HG02678 (cell line): ENCODE measurements around the gene SFMBT2.
"Not testable (repeated sequence)": the region's sequence is repeated elsewhere in the genome, so short reads cannot be mapped to it uniquely, and the experiment has no call there.

Experiments used
- ATAC-seq: cut with Tn5 transposase; IDR thresholded peaks from one replicate; pipeline ENCODE4 v1.9.1; 2021; ENCODE audit warnings: mild to moderate bottlenecking, moderate library complexity; ENCODE audit not compliant: unreplicated experiment

The SFMBT2 gene

DNA sequence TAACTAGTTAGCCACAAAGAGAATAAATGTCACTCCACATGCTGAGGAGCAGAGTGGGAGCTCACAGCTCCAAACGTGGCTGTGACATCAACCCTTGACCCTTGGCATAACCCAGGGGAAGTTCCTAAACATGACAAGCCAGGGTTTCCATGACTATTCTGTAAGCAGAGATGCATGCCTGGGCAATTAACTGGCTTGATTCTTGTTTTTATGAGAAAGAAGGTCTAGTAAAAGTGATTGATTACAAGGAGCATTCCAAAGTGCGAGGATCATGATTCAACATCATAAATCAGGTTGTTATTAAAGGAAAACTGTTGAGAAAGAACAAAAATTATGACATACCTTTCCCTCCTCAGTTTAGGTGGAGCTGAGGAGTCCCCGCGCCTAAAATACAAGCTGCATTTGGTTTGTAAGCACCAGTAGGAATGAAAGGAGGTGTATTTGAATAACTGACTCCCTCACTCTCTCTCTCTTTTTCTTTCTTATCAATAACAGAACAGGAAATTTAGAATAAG, 108.4 kb downstream of the SFMBT2 start:
- no peak for ATAC-seq

GRCh38 chr10:7301006-7301778, 109.6 kb downstream of the SFMBT2 start:
- no peak for ATAC-seq

DNA sequence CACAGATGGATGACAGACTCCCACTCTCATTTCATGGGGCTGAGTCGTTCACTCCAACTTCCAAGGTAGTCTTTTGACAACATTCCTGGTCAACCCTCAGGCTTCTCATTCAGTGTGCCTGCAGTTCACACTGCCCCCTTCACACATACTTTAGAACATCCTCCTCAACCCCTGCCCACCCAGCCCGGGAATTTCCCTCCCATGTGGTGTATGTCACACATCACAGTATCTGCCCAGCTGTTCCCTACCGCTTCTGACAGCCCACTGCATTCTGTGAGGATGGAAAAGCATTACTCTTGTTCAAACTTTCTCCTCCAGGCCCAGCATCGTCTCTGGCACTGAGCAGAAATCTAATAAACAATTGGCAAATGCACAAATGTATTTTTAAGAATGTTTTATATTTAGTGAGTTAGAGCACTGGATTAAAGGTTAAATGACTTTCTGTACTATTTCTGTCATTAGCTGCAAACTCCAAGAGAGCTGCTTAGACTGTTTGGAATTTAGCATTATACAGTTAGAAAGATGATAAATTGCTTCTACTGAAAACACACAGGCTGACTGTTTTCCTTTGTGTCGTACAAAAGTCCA, 110.4 kb downstream of the SFMBT2 start:
- ATAC-seq: no peak

DNA sequence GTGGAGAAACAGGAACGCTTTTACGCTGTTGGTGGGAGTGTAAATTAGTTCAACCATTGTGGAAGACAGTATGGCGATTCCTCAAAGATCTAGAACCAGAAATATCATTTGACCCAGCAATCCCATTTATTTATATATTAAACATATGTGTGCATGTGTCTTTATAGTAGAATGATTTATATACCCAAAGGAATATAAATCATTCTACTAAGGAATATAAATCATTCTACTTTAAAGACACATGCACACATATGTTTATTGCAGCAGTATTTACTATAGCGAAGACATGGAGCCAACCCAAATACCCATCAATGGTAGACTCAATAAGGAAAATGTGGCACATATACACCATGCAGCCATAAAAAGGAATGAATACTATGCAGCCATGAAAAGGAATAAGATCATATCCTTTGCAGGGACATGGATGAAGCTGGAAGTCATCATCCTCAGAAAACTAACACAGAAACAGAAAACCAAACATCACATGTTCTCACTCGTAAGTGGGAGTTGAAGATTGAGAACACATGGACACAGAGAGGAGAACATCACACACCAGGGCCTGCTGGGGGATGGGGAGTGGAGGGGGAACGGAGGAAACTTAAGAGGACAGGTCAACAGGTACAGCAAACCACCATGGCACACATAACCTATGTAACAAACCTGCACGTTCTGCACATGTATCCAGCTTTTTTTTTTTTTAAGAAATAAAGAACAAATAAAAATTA, 111.1 kb downstream of the SFMBT2 start:
- ATAC-seq: not testable (repeated sequence)

- no peak for ATAC-seq
Measured at GRCh38 chr10:7298495-7298894, 112.3 kb downstream of the SFMBT2 start.

GRCh38 chr10:7297094-7297493, 113.7 kb downstream of the SFMBT2 start:
- ATAC-seq: no peak

DNA sequence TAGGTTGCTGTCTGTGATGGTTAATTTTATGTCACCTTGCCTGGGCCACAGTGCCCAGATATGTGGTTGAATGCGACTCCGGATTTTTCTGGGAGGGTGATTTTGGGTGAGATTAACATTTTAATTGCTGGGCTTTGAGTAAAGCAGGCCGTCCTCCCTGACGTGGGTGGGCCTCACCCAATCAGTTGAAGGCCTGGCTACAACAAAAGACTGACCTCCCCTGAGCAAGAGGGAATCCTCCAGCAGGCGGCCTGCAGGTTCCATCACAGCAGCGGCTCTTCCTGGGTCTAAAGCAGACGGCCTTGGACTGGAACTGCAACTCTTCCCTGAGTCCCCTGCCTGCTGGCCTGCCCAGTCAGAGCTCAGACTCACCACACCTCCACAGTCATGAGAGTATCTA, 114.2 kb downstream of the SFMBT2 start:
- no peak for ATAC-seq

GRCh38 chr10:7296076-7296475, 114.8 kb downstream of the SFMBT2 start:
- ATAC-seq: no peak

DNA sequence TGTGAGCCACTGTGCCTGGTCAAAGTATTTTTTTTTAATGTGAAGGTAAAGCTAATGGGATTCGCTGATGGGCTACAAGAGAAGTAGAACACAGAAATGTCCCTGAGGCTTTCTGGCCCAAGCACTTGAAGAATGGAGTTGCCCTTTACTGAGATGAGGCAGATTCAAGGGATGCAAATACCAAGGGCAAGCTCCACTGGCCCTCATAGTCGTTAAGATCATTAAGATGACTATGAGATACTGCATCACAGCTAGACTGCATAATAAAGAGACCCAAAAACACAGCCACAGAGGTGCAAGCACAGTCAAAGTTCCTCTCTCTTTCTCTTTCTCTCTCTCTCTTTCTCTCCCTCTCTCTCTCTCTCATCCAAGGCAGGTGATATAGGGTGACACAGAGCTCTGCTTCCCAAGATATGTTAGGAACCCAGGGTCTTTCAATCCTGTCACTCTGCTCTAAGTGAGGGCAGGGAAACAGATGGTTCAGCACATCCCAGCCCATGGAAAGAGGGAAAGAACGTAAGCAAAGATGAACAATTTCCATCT, 117.4 kb downstream of the SFMBT2 start:
- ATAC-seq: no peak

DNA sequence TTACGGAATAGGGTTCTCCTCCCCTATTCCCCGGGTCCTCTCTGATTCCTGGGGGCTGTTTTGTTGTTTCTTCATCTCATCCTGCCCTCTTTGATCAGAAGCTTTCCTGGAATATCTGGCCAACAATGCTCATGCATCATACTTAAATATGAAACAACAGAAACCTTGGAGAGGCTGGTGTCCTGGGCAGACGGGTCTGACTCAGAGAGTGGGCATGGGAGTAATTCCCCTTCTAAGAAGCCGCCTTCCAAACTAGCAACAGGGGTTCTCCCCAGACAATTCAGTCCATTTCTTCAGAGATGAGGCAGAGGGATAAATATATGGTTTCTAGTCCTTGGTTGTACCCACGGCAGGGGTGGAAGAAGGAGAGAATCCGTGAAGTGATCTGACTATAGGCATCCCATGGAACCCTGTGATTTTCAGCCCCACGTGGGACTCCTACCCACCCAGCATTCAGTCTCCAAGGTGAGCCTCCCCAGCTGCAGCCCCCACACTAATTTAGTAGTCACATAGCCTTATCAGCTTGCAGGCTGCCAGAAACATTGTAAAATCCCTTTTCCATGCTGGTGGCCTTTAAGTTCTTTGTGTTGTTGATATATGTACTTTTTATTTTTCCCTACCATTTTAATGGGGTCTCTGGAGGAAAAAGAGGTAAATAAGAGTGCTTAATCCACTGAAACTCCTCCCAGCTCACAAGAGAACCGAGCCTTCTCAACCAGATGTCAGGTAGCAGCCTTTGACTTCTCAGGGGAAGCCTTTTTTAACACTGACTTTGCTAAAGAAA, 119.2 kb downstream of the SFMBT2 start:
- ATAC-seq: no peak

- no peak for ATAC-seq
Measured at GRCh38 chr10:7288060-7288690, 122.7 kb downstream of the SFMBT2 start.

DNA sequence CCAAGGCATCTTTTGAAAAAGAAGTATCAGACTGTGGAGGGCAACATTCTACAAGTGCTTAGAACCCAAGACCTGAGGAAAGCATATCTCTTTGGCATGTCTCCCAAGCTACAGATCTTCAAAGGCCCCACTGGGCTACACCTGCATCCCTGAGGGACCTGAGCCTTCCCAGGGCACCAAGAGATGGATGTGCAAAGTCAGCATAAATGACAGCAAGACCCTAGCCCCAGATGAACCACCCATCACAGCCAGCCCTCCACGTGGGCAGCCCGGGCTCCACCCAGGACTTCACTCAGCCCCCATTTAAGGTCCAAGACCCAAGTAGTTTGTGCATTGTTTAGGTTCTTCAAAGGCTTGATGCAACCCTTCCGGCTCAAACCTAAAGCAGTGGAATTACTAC, 123.5 kb downstream of the SFMBT2 start:
- ATAC-seq: no peak

GRCh38 chr10:7285522-7286322, 125.1 kb downstream of the SFMBT2 start:
- no peak for ATAC-seq

GRCh38 chr10:7283246-7283645, 127.6 kb downstream of the SFMBT2 start:
- no peak for ATAC-seq

- ATAC-seq: no peak
Measured at GRCh38 chr10:7282457-7282856, 128.4 kb downstream of the SFMBT2 start.

DNA sequence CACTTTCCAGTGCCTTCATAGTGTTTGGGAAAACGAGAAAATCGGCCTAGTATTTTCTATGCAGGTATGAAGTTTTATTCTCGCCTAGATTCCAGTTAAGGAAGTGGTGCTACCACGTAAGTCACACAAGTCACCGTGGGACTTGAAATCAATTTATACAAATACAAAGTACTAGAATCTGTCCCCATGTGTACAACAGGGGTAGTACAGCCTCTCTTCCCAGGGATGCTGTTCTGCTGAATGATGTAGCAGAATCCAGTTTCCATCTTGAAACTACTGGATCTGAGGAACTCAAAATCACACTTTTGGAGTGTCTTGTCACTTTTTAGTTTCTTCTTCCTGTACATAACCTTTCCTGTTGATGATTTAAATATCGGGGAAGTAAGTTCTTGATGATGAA, 129.4 kb downstream of the SFMBT2 start:
- no peak for ATAC-seq

DNA sequence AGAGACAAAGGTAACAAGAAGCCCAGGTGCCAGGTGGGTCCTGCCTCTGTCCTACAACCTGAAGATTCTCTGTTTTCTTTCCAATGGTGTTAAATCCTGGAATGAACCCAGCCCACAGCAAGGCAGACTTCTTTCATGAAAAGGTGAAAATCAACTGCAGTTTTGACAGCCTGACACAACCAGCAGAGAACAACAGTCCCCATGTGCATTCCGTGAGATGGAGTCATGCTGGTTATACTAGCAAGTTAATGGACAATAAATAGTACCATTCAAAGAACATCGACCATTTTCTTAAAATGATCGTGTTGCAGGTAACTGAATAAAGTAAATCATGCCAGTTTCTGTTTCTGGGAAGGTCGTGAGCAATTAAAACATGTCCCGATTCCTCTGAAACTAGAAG, 131.5 kb downstream of the SFMBT2 start:
- no peak for ATAC-seq

- ATAC-seq: no peak
Measured at GRCh38 chr10:7277867-7278266, 133.0 kb downstream of the SFMBT2 start.

GRCh38 chr10:7277432-7277831, 133.4 kb downstream of the SFMBT2 start:
- ATAC-seq: no peak
